ENCODE results near the gene SEPTIN10. TPM values are rescaled to one million over a fixed set of nuclear protein-coding genes. Genes with fewer than 3 reads are reported as not detected.

The SEPTIN10 gene
- total and polyA plus RNA-seq, 7 experiments from 2014 or later, result 0.53 to 5.9 (median 2.0) TPM

- Mint-ChIP-seq H3K27me3 (no peaks in the 10 kb centered on the region), H3K9me3 (no peaks in the 10 kb centered on the region), H3K4me1 (no peaks in the 10 kb centered on the region), H3K36me3 (peaks cover 0 to 9% (median 4%) of the 10 kb centered on the region in 5 donors), H3K4me3 (no peak overlapping the region), H3K27ac (no peak overlapping the region)
- DNase-seq (no peak), ATAC-seq (no peak)
- no peaks in the 10 kb centered on the region for H3K27me3 ChIP-seq (ENCODE audit: control insufficient read depth in 2 of 2, insufficient read depth in 2 of 2, low read length in 2 of 2)
- intact Hi-C loops (cut with micrococcal nuclease), result no loop called here
- CTCF ChIA-PET, result interaction anchor here (0.6 kb wide), 1 partner anchor 492 kb away, joined by 3 read pairs; no protein-coding TSS in a partner anchor
- H3K9me3 ChIP-seq (ENCODE audit: control insufficient read depth in 2 of 3, low read length in 3 of 3), result no peaks in the 10 kb centered on the region
- POLR2A ChIA-PET, result no interaction called here
- no peak overlapping the region for H3K27ac ChIP-seq (ENCODE audit: low read depth, low read length)
- H3K4me3 ChIP-seq (ENCODE audit: low read length), result no peak overlapping the region
- peaks cover 0 to 3% (median 0%) of the 10 kb centered on the region in 3 experiments for H3K36me3 ChIP-seq (ENCODE audit: control insufficient read depth in 2 of 3, insufficient read depth in 3 of 3, low read length in 3 of 3)
- no peaks in the 10 kb centered on the region for H3K4me1 ChIP-seq (ENCODE audit: control insufficient read depth in 2 of 2, insufficient read depth in 2 of 2, low read length in 2 of 2)
These were observed 112.9 kb downstream of the SEPTIN10 start for GRCh38 chr2:109500910-109501309.

- ATAC-seq, result peak; percentile 9
- ChIA-PET POLR2A (no interaction called here), CTCF (no interaction called here)
- intact Hi-C loops (cut with micrococcal nuclease), result no loop called here
- peaks cover 0 to 16% (median 4%) of the 10 kb centered on the region in 5 donors for H3K36me3 Mint-ChIP-seq
- Histone ChIP-seq H3K9me3 (ENCODE audit: control insufficient read depth in 2 of 3, low read length in 3 of 3) (no peaks in the 10 kb centered on the region), H3K36me3 (ENCODE audit: control insufficient read depth in 2 of 3, insufficient read depth in 3 of 3, low read length in 3 of 3) (peaks cover 0 to 3% (median 0%) of the 10 kb centered on the region in 3 experiments), H3K27ac (ENCODE audit: low read depth, low read length) (no peak overlapping the region), H3K4me3 (ENCODE audit: low read length) (no peak overlapping the region), H3K4me1 (ENCODE audit: control insufficient read depth in 2 of 2, insufficient read depth in 2 of 2, low read length in 2 of 2) (no peaks in the 10 kb centered on the region), H3K27me3 (ENCODE audit: control insufficient read depth in 2 of 2, insufficient read depth in 2 of 2, low read length in 2 of 2) (no peaks in the 10 kb centered on the region)
- no peaks in the 10 kb centered on the region for H3K9me3 Mint-ChIP-seq
- H3K27me3 Mint-ChIP-seq, result no peaks in the 10 kb centered on the region
- no peaks in the 10 kb centered on the region for H3K4me1 Mint-ChIP-seq
- no peak overlapping the region for H3K4me3 Mint-ChIP-seq
- H3K27ac Mint-ChIP-seq, result no peak overlapping the region
- no peak for DNase-seq
These were observed 114.2 kb downstream of the SEPTIN10 start for GRCh38 chr2:109499566-109499965.

GRCh38 chr2:109498906-109499305, 114.9 kb downstream of the SEPTIN10 start:
- Histone ChIP-seq H3K4me1 (ENCODE audit: control insufficient read depth in 2 of 2, insufficient read depth in 2 of 2, low read length in 2 of 2) (no peaks in the 10 kb centered on the region), H3K27me3 (ENCODE audit: control insufficient read depth in 2 of 2, insufficient read depth in 2 of 2, low read length in 2 of 2) (no peaks in the 10 kb centered on the region), H3K9me3 (ENCODE audit: control insufficient read depth in 2 of 3, low read length in 3 of 3) (no peaks in the 10 kb centered on the region), H3K4me3 (ENCODE audit: low read length) (no peak overlapping the region), H3K27ac (ENCODE audit: low read depth, low read length) (no peak overlapping the region), H3K36me3 (ENCODE audit: control insufficient read depth in 2 of 3, insufficient read depth in 3 of 3, low read length in 3 of 3) (peaks cover 0 to 3% (median 0%) of the 10 kb centered on the region in 3 experiments)
- intact Hi-C loops (cut with micrococcal nuclease), result no loop called here
- Mint-ChIP-seq H3K27ac (no peak overlapping the region), H3K36me3 (peaks cover 0 to 16% (median 4%) of the 10 kb centered on the region in 5 donors), H3K4me3 (no peak overlapping the region), H3K27me3 (no peaks in the 10 kb centered on the region), H3K4me1 (no peaks in the 10 kb centered on the region), H3K9me3 (no peaks in the 10 kb centered on the region)
- CTCF ChIA-PET, result no interaction called here
- ATAC-seq (peak; percentile 6), DNase-seq (no peak)
- POLR2A ChIA-PET, result no interaction called here

GRCh38 chr2:109497911-109498870, 115.6 kb downstream of the SEPTIN10 start:
- no peak overlapping the region for H3K27ac ChIP-seq (ENCODE audit: low read depth, low read length)
- intact Hi-C loops (cut with micrococcal nuclease), result no loop called here
- H3K4me3 Mint-ChIP-seq, result no peak overlapping the region
- H3K27me3 ChIP-seq (ENCODE audit: control insufficient read depth in 2 of 2, insufficient read depth in 2 of 2, low read length in 2 of 2), result no peaks in the 10 kb centered on the region
- H3K9me3 ChIP-seq (ENCODE audit: control insufficient read depth in 2 of 3, low read length in 3 of 3), result no peaks in the 10 kb centered on the region
- POLR2A ChIA-PET, result no interaction called here
- H3K4me1 ChIP-seq (ENCODE audit: control insufficient read depth in 2 of 2, insufficient read depth in 2 of 2, low read length in 2 of 2), result no peaks in the 10 kb centered on the region
- no peaks in the 10 kb centered on the region for H3K4me1 Mint-ChIP-seq
- peaks cover 0 to 16% (median 4%) of the 10 kb centered on the region in 5 donors for H3K36me3 Mint-ChIP-seq
- no peak overlapping the region for H3K27ac Mint-ChIP-seq
- DNase-seq (no peak), ATAC-seq (no peak)
- peaks cover 0 to 3% (median 0%) of the 10 kb centered on the region in 3 experiments for H3K36me3 ChIP-seq (ENCODE audit: control insufficient read depth in 2 of 3, insufficient read depth in 3 of 3, low read length in 3 of 3)
- CTCF ChIA-PET, result no interaction called here
- H3K27me3 Mint-ChIP-seq, result no peaks in the 10 kb centered on the region
- H3K9me3 Mint-ChIP-seq, result no peaks in the 10 kb centered on the region
- no peak overlapping the region for H3K4me3 ChIP-seq (ENCODE audit: low read length)

- peaks cover 0 to 16% (median 4%) of the 10 kb centered on the region in 5 donors for H3K36me3 Mint-ChIP-seq
- H3K27ac Mint-ChIP-seq, result no peak overlapping the region
- H3K27me3 ChIP-seq (ENCODE audit: control insufficient read depth in 2 of 2, insufficient read depth in 2 of 2, low read length in 2 of 2), result no peaks in the 10 kb centered on the region
- H3K27me3 Mint-ChIP-seq, result no peaks in the 10 kb centered on the region
- no peak overlapping the region for H3K27ac ChIP-seq (ENCODE audit: low read depth, low read length)
- H3K9me3 ChIP-seq (ENCODE audit: control insufficient read depth in 2 of 3, low read length in 3 of 3), result no peaks in the 10 kb centered on the region
- H3K4me3 ChIP-seq (ENCODE audit: low read length), result no peak overlapping the region
- H3K4me1 Mint-ChIP-seq, result no peaks in the 10 kb centered on the region
- CTCF ChIA-PET, result no interaction called here
- POLR2A ChIA-PET, result no interaction called here
- ATAC-seq, result no peak
- no peak overlapping the region for H3K4me3 Mint-ChIP-seq
- H3K4me1 ChIP-seq (ENCODE audit: control insufficient read depth in 2 of 2, insufficient read depth in 2 of 2, low read length in 2 of 2), result no peaks in the 10 kb centered on the region
- peaks cover 0 to 3% (median 0%) of the 10 kb centered on the region in 3 experiments for H3K36me3 ChIP-seq (ENCODE audit: control insufficient read depth in 2 of 3, insufficient read depth in 3 of 3, low read length in 3 of 3)
- H3K9me3 Mint-ChIP-seq, result no peaks in the 10 kb centered on the region
- intact Hi-C loops (cut with micrococcal nuclease), result no loop called here
- DNase-seq, result no peak
These were observed 116.3 kb downstream of the SEPTIN10 start for GRCh38 chr2:109497463-109497862.

GRCh38 chr2:109494351-109494750, 119.4 kb downstream of the SEPTIN10 start:
- H3K9me3 Mint-ChIP-seq, result no peaks in the 10 kb centered on the region
- DNase-seq, result no peak
- H3K27ac ChIP-seq (ENCODE audit: low read depth, low read length), result no peak overlapping the region
- H3K9me3 ChIP-seq (ENCODE audit: control insufficient read depth in 2 of 3, low read length in 3 of 3), result no peaks in the 10 kb centered on the region
- CTCF ChIA-PET, result no interaction called here
- peaks cover 0 to 19% (median 4%) of the 10 kb centered on the region in 5 donors for H3K36me3 Mint-ChIP-seq
- ATAC-seq, result no peak
- H3K4me1 Mint-ChIP-seq, result no peaks in the 10 kb centered on the region
- H3K27me3 ChIP-seq (ENCODE audit: control insufficient read depth in 2 of 2, insufficient read depth in 2 of 2, low read length in 2 of 2), result no peaks in the 10 kb centered on the region
- intact Hi-C loops (cut with micrococcal nuclease), result no loop called here
- no peak overlapping the region for H3K27ac Mint-ChIP-seq
- no peak overlapping the region for H3K4me3 Mint-ChIP-seq
- POLR2A ChIA-PET, result no interaction called here
- no peak overlapping the region for H3K4me3 ChIP-seq (ENCODE audit: low read length)
- H3K27me3 Mint-ChIP-seq, result no peaks in the 10 kb centered on the region
- no peaks in the 10 kb centered on the region for H3K4me1 ChIP-seq (ENCODE audit: control insufficient read depth in 2 of 2, insufficient read depth in 2 of 2, low read length in 2 of 2)
- peaks cover 0 to 3% (median 0%) of the 10 kb centered on the region in 3 experiments for H3K36me3 ChIP-seq (ENCODE audit: control insufficient read depth in 2 of 3, insufficient read depth in 3 of 3, low read length in 3 of 3)
